Thyroid gland (tissue), 4 donors: ENCODE data around the gene CCDC85C.

Experiments
- CTCF ChIP-seq, 6 experiments: fragments of 200-600 bp in 3 of 6; fragments of 450-650 bp in 3 of 6; sonication (generic) in 3 of 6; IDR thresholded peaks; one replicate each; pipeline ENCODE4 v1.5.1; 2016 to 2019; ENCODE audit warnings: antibody characterized with exemption in 6 of 6, mild to moderate bottlenecking in 2 of 6, inconsistent platforms in 1 of 6, moderate library complexity in 1 of 6
- POLR2A ChIP-seq, 2 donors: fragments of 450-650 bp; IDR thresholded peaks; one replicate each; pipeline ENCODE4 v1.6.1; 2017; ENCODE audit warnings: antibody characterized with exemption in 2 of 2, mild to moderate bottlenecking in 2 of 2, moderate library complexity in 1 of 2

GRCh38 chr14:99551034-99551922 lies 52.7 kb downstream of the CCDC85C start:
- no peak for TF ChIP-seq CTCF (IDR thresholded peaks at IDR 0.05)
- TF ChIP-seq POLR2A (IDR thresholded peaks at IDR 0.05): no peak
